SW480 (cell line): ENCODE data around the gene BARX1.
A peak's percentile ranks its signal among the peaks of the same experiment; 100 is the strongest.
"Not testable (repeated sequence)": the region's sequence is repeated elsewhere in the genome, so short reads cannot be mapped to it uniquely, and the experiment has no call there.

ENCODE experiments used
- DNase-seq: peaks from one replicate; pipeline ENCODE4 v3.0.0-alpha.2; 2016; ENCODE audit warnings: low spot score

BARX1 gene

DNA sequence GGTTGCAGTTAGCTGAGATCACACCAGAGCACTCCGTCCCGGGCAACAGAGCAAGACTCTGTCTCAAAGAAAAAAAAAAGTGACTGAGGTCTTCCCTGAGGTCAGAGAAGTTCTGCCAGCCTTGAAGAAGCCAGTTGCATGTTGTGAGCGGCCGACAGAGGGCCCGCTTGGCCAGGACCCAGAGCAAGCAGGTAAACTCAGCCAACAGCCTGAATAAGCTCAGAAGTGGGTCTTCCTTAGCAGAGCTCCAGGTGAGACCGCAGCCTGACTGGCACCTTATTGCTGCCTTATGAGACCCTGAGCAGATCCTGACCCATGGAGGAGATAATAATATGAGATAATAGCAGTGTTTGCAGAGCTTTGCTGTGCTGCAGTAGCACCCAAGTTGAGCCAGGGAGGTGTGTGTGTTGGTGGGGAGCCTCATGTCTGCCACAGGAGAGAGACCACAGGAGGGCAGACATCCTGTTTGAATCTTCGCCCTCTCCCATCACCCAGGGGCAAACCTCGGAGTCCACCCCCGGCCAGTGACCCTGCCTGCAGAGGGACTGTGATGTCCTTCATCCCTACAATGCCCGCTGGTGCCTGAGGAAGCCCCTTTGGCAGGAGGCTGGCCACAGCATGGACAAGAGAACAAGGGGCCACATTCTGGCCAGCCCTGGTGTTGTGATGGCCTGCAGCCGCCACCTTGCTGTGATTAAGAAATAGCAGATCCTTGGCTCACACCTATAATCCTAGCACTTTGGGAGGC, 10.8 kb upstream of the BARX1 start:
- no peak for DNase-seq

DNA sequence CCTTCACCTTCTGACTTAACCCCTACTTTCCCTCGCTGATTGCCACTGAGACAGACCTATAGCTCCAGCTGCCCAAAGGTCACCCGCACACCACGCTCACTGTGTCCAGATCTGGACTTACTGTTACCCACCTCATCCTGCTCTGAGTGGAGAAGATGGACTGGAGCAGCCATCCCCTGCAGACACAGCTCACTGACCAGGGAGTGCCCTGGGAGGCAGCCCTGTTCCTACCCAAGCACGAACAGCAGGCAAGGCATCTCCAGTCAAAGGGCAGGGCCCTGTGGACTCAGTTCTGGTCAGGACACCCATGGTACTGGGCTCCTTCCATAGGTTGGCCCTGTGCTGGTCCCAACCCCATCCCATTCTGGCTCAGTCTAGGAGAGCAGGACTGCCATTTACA, 9.5 kb upstream of the BARX1 start:
- DNase-seq = no peak

DNA sequence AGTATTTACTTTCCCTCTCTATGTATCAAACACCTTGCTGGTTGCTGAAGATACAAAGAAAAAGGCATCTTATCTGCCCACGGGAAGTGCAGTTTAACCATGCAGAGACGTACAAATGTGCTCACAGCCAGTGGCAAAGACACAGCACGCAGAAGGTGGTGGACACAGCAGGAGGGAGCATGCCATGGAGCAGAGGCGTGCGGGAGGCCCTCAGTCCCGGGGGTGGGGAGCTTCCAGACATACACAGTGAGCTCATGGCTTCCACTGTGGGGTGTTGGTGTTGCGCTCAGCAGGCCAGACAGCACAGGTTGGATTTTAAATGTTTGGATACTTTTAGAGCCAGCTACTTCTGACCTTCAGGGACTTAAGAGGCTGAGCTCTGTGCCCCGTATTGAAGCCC, 8.8 kb upstream of the BARX1 start:
- no peak for DNase-seq

DNA sequence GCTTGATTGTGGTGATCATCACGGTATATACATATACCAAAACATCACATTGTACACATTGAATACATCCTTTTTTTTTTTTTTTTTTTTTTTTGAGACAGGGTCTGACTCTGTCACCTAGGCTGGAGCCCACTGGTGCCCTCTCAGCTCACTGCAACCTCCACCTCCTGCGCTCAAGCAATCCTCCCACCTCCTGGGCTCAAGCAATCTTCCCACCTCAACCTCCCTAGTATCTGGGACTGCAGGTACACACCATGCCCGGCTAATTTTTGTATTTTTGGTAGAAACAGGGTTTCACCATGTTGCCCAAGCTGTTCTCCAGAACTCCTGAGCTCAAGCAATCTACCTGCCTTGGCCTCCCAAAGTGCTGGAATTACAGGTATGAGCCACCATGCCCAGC, 8.3 kb upstream of the BARX1 start:
- not testable (repeated sequence) for DNase-seq

DNA sequence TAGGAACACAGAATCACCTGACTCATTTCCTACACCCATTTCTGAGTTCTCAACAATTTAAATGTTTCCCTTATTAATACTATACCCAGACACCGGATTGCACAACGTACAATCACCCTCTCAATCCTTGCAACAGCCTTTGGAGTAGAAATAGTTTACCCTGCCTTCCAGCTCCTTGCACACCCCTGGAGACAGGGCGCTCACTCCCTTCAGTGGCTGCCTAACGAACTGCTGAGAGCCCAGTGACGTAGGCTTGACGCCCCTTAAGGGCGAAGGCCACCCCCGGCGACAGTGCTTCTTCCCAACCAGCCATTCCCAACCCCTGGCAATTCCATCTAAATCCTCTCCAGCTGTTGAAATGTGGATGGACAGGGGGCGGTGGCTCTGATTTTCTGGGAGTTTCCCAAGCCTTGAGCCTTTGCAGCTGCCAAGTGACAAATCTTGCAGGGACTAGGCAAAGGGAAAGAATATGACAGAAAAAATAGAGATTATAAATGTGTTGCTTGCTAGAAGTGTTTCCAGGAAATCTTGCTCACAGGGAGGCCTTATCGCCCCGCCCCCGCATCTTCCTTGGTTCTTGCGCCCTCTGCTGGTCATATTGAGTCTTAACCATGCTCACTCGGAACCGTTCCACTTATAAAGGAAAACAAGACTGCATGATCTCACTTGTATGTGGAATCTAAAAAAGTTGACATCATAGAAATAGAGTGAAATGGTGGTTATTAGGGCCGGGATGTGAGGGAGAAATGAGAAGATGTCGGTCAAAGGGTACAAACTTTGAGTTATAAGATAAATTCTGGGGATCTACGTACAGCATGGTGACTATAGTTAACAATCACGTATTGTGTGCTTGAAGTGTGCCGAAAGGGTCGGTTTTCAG, 7.6 kb upstream of the BARX1 start:
- DNase-seq = peak; percentile 77

DNA sequence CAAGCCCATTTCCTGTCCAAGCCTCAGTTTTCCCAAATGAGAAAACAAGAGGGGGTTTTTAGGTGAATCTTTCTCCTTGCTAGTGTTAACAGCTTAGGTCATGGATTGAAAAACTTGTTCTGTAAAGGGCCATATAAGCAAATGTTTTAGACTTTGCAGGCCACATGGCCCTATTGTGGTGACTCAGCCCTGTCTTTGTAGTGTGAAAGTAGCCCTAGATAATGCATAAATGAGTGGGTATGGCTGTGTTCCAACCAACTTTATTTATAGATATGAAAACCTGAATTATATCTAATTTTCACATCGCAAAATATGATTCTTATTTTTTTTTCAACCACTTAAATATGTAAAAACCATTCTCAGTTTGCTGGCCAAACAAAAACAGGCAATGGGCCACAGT, 6.9 kb upstream of the BARX1 start:
- DNase-seq = no peak

DNA sequence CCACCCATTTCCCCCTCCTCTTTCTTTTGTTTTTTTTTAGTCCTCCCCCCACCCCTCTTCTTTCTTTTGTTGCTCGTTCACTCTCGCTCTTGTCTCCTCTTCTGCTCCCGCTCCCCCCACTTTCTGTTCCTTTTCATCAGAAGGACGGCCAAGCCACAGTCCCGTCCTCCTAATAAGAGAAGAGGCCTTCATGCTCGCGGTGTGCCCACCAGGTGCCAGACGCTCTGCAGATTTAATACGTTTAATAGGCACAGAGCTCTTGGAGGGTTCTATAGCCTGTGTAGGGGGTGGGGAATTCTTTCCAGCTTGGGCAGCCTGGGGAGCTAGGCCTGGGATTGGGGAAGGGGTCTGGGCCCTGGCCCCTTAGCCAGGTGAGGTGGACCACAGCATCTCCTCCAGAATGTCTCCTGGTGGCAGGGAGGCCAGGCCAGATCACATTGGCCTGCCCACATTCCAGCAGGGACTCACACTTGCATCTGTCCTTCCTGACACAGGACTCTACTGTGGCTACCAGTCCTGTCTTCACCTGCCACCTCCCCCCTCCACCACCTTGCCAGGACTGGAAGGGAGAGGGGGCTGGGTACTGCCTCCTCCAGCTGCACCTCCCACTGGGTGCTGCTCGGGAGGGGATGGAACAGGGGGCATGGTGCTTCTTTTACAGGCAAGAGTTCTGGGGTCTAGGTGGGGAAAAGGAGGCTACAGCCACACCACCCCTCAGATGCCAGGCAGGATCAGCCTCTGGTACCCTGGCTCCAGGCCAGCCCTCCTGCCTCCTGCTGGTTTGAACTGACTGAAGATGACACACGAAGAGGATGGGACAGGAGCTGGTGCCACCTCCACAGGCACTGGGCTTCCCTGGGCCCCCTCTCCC, 6.1 kb upstream of the BARX1 start:
- DNase-seq = no peak

DNA sequence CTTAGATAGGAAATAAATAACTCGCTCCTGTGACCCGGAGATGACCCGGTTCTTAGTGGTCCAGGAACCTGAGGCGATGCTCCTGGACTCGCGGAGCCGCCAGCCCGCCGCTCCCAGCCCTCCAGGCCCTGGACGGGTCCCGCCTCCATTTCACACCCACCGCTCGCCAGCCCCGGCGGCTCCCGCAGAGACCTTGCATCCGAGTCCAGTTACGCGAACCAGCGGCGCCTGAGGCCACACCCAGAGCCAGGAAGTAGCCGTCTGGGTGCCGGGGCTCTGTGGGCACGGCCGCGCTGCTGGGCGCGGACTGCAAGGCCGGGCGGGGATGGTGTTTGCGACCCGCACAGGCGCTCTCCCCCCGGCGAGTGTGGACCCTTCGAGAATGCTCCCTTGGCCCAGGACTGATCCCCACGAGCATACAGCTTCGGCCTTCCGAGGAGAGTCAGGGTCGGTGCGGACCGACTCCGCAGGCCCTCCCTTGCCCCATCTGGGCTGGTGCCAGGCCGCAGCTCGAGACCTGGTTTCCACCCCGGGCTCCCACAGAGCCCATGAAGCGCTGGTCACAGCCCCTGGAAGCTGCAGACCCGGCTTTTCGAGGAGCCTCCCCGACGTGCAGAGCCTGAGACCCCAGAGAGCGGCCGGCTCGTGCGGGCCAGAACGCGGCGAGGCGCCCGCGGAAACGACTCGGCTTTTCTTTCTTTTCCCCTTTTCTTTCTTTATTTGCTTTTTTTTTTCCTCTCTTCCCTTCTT, 5.2 kb upstream of the BARX1 start:
- no peak for DNase-seq

DNA sequence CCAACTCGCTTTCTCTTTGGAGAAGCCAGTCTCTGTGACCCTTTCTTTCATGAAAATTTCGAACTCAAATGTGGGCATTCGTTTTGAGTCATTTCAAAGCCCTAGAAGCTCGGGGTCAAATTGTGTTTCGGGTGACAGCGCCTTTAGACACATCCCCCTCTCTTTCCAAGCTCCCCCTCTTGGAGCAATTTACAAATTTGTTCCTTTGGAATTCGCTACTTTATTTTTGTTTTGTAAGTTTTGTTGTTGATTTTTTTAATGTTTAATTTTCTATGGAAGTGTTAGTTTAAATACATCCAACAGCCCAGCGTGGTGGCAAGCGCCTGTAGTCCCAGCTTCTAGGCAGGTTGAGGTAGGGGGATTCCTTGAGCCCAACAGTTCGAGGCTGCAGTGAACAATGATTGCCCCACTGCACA, 4.6 kb upstream of the BARX1 start:
- DNase-seq = no peak

DNA sequence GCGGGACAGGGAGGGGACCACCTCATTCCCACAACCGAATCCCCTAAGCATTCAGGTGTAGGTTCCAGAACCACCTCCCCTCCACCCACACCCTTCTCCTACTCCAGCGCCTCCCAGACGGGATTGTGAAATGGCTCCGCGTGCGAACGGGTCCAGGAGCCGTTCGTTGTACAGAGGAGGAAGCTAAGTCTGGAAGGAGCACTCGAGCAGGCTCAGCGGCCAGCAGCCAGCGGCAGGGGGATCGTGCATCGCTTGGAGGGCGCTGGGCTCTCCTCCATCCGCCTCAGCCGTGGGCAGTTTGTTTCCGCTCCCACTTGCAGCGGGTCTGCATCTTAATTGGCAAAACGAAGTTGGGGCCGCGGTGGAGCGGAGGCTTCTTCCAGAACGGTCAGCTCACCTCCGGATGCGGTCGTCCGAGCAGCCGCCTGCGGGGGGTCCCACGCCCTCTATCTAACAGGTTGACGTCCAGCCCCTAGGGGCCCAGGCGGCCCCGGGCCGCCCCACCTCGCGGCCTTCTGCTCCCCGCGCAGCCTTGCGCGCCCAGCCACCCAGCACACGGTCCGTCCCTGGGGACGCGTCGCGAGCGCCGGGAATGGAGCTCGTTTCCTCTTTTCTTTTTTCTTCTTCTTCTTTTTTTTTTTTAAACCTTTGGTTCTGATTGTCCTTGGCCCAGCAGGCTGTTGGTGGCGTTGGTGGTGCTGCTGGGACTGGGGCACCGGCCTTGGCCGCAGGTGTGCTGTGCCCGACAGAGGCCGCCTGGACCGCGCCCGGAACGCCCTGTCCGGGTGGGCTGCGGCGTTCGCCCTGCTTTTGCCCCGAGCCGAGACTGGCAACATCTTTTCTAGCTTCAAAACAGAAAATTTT, 3.9 kb upstream of the BARX1 start:
- peak; percentile 30 for DNase-seq

DNA sequence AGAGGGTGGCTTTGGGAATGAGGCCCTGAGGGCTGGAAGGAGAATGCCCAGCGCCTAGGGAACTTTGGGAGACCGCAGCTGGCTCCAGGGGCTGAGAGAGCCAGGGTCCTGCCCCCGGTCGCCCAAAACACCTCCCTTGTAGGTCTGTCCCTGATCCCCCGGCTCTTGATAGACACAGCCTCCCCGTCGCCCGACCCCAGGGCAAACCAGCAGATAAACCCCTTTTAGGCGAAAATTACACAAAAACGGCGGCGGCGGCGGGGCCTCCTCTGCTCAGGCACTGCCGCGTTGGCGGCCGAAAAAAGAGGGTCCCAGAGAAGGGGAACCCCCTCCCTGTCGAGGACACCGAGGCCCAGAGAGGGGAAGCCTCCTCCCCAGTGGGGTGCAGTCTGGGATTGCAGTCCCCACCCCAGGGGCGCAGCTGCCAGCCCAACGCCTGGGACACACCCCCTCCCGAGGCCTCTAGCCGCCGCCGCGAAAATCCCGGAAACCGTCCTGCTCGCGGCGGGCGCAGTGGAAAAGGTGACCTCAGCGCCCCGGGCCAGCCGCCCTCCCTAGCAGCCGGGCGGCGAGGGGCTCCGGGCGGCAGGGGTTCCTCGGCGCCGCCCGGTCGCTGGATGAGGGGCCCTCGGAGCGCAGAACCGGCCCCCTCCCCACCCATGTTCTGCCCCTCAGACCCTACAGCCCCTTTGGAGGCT, 3.1 kb upstream of the BARX1 start:
- DNase-seq = no peak

DNA sequence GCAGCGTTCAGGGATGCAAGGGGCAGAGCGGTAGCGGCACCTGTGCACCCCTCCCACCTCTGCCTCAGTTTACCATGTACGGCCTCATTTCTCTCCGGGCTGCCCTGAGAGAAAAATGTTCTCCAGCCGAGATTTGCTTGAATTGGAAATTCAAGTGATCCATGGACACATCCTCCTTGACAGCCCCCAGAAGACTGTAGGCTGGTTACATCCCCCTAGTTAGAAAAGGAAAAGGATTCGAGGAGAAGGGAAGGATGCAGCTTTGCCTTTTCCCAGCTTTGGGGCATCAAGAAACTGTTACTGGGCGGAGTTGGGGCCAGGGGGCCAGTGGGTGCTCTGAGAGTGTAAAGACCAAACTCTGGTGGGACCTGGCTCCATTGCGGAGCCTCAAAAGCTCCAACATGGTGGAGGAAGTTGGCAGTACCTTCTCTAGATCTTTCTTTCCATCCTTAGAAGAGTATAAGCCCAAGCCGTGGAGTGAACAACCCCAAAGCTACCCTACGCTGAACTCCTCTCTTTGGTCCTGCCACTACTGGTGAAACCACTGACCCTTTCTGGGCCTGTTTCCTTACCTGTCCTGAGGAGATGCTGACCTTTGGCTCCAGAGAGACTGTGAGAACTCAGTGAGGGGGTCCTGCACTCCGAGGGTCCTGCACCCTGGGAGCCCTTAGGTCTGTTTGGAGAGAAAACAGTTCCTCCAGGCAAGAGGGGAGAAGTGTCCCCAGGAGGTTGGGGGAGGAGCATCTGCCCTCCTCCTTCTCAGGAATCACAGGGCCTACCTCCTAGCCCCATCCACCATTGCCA, 1.0 kb upstream of the BARX1 start:
- no peak for DNase-seq

DNA sequence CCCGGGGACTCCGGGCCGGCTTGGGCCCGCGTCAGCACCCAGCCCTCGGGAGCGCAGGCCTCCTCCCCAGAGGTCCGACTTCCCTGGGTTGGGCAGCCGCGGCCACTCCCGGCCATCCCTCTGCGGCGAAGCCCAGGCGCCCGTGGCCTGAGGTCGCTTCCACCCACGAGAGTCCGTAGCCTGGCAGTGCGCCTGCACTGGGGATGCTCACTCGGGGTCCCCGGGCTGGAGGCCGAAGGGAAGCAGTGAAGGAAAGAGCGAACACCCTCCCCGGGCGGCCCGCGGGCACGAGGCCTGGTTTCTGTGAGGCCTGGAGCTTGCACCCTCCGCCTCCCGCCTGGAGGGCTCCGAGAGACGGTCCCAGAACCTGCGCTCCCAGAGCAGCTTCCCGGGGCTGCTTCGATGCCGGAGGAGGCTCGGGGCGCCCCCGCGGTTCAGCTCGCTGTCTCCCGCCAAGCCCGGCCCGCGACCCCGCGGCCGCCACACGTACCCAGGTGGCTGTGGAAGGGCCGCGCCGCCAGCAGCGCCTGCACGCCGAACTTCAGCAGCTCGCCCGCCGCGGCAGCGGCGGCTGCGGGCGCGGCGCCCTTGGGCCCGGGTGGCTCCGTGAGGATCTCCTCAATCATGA, 607 bp downstream of the BARX1 start:
- no peak for DNase-seq

DNA sequence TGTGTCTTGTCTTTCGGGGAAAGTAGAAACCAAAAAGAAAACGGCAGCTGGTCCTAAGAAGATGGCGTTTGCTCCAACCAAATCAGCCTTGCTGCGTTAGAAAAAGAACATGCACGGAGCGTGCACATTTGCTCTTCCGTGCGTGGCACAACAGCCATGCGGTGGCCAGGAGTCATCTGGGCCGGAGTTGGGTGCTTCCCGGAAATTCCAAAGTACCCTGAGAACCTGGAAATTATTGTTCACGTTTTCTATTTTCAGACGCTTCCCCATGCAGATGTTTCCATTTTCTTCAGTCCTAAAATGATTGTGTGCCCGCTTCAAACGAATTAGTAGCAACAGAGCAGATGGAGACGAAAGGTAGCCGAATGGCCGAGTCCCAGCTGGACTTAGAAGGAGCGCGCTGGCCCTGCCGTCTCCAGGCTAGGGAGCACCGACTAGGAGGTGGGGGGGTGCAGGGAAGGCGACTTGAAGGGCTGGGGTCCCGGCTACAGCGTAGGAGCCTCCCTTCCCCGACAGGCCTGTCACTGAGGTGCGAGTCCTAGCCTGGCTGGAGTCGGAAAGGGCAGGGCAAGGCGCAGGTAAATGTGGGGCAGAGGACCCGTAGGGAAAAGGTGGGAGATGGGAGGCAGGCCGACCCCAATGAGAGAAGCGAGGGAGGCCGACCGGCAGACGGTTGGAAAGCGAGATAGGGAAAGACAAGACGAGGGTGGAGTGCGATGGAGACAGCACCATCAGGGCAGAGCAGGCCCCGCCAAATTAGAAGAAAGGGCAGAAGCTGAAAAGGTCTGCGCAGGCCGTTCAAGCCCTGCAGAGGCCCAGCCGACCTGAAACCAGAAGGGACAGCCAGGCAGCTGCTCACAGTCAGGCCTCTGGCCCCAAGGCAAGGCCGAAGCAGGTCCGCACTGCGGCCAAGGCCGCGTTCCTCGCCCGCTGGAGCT, 1.4 kb downstream of the BARX1 start:
- no peak for DNase-seq

DNA sequence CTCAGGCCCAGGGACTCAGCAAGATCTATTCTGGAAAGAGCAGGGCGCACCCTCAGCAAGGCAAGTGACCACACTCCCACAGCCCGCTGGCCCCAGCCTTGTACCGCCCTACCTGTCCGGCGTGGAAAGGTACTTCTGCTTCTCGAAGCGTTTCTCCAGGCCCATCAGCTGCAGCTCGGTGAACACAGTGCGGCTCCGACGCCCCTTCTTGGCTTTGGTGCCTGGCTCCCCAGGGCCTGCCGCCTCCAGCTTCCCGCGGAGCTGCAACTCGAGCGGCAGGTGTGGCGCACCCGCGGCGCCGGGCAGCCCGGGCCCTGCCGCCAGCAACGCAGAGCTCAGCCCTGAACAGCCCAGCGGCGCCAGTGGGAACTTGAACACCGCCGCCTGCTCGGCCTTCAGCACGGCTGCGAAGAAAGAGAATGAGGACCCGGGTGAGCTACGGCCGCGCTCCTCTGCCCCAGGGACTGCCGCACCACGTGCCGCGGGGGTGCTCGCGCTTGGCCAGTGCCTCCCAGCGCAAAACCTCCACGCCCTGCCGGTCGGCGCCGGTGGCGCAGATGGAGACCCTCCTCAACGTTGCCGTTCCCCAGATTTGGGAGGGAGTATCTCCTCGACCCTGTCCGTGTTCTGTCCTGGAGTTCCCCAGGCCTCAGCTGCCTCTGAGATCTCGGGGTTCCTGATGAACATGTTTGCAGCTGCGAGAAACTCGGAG, 2.2 kb downstream of the BARX1 start:
- DNase-seq = no peak

DNA sequence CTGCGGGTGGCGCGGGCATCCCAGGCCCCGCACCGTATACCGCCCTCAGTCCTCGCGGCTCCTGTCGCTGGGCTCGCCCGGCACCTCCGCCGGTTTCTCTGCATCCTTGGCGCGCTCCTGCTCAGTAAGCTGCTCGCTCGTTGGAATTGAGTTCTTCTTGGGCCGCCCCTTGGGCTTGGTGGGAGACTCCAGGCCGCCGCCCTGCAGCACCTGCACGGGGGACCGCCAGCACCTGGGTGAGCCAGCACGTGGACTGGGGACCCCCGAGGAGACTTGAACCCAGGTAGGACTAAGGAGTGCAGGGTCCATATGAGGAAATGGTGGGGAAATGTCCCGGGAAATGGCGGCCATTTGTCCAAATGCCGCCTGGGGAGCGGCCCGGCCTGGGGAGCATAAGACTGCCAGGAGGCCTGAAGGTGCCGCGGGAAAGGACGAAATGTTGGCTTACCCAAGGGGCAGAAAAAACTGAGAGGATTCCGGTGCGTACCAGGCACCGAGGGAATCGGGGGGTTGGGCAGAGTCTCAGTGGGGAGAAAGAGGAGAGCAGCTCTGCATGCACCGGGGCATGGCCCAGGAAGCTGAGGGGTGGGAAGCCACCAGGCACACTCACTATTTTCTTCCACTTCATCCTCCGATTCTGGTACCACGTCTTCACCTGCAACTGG, 2.9 kb downstream of the BARX1 start:
- DNase-seq = no peak
